HG02623 (cell line): Measurements from ENCODE around the gene KCNAB1.

Source experiments
- ATAC-seq: cut with Tn5 transposase; IDR thresholded peaks from one replicate; pipeline ENCODE4 v1.9.1; 2021; ENCODE audit warnings: moderate library complexity; ENCODE audit not compliant: unreplicated experiment

KCNAB1 gene

DNA sequence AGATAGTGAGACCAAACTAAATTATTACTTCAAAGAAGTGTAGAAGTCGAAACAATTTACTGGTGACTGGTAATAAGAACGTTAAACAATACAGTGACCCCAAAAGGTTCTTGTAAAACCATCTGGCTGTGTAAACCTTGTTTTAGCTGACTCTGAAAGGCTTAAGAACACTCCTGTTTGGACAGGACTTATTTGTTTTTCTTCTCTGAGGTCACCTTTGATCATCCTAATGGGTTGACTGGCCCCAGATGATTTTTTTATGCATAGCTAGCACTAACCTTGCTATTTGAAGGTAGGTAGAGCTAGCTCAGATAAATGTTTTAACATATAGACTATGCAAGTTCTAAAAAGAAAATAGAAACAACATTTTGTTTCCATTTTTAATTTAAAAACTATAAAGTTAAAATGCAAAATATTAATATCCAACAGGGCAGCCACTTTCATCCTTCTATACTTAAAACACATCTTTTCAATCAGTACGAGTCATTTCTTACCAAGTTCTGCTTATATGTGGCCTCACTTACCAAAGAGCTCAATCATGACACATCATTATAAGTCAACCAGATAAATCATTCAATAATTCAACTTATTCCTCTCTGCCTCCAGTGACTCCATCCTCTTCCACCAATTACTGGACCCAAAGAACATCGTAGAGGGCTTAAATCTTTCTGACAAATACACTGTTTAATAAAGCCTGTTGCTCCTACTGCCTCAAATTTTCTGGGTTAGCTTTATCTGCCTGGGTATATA lies 275.8 kb downstream of the KCNAB1 start:
- ATAC-seq: no peak

DNA sequence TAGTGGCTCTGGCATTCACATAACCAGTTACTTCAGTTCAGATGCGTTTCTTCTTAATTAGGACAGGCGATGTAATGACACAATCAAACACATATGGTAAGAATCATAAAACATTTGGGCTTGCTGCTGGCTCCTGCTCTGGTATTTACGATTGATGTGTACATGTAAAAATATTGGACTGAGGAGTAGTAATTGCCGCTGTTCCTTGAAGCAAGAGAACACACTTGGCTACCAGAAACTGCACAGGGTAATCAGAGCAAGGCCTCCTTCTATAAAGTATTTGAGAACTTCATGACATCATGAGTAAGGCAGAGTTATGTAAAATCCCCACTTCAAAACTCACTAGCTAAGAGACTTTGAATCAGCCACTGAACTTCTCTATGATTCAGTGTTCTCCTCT lies 276.5 kb downstream of the KCNAB1 start:
- ATAC-seq: no peak

DNA sequence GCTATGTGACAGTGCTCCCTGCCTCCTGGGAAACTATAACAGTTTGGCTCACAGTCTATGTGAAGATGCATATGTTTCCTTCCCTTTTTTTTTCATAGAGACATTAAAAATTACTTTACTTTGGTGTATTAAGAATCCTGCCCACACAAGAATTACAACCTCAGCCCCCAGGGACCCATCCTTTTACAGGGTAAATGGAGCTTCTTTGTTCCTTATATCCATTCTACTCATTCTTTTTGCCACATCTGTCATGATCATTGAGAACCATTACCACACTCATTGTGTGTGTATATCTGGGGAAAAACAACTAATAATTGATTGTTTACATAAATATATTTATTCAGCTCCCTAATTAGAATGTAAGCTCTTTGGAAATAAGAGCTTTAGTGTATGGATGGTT lies 277.2 kb downstream of the KCNAB1 start:
- ATAC-seq: no peak

DNA sequence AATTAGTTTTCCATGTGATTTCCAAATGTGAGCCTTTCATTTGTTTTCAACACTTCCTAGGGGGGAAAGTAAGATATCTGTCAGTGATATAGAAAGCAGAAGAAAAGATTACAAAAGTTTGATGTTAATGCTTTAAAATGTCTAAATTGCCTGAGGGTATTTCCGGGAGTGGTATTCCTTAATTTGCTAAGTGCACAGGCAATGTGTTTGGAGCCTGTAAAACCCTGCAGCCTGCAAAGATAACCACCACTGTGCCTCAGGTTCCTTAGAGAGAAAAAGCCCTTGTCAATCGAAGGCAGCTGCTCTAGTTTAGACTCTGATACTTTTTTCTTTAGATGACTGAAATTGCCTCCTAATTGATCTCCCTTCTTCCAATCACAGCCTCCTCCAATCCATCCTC lies 279.7 kb downstream of the KCNAB1 start:
- no peak for ATAC-seq

DNA sequence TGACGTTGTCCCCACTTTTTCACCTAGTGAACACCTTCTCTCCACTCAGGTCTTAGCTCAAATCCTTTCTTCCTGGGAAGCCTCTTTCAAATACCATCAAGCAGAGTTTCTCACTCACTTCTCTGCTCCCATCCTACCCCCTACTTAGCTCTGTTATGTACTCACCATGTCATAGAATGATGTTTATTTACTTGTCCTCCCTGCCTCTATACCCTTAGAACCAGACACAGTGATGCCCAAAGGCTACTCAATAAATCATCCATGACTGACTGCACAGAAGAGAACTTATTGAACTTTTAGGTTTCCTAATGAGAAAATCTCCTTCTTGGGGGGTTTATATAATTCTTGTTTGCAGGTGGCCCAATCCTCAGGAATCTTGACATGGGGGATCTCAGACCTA lies 280.4 kb downstream of the KCNAB1 start:
- ATAC-seq: no peak

DNA sequence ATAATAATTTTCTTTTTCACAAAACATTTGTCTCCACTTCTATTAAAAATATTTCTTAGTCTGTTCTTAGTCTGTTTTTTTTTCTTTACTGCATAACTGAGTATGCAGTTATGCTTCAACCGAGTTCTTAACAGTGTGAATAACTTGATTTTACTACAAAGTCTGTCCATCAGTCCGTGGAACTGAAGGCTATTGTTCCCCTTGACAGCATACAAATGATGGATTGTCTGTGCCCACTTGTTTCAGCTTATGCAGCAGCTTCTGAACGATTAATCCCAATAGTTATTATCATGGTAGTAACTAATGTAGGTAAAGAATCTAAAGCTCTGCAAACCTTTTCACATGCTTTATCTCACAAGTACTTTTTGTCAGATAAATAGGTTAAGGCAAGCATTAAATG lies 283.8 kb downstream of the KCNAB1 start:
- no peak for ATAC-seq

DNA sequence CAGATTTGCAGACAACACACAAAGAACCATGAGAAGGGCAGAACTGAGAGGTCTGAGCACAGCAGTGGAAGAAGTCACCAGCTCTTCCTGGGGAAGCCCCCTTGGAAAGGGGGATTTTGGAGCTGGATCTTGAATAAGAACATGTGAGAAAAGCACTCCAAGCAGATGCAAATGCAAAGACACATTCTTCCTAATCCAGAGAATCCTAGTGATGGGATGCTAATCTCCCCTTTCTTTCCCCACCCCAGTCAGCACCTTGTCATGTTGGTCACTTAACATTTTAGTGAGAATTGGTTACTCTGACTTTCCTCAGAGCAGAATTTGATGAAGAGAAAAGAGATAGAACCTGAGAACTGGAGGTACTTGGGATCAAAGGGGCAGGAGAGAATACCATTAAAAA lies 286.0 kb downstream of the KCNAB1 start:
- no peak for ATAC-seq

DNA sequence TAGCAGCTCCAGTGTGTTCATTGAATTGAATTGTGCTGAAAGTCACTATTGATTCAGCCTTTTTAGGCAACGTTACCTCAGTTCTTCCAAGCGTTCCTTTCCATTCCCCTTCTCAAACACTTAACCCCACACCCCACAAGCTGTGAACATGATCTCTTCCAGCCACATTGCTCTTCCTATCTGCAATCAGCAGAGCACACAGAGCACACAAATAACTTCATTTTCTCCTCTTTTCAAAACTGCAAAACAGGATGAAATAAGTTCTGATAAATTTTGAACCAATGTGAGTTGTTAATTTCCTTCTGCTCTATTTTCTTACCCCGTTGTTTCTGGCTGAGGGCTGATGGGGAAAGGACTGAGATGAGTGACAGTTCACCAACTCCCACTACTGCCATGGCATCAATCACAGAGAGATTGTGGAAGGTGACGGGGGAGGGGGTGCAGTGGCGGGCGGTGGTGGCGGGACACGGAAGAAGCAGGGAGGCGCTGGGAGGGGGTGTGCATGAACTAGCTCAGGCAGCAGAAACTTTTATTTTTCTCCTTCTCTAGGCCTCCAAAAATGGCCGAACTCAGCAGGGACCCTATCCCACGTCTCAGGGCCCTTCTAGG lies 287.3 kb downstream of the KCNAB1 start:
- ATAC-seq: no peak

DNA sequence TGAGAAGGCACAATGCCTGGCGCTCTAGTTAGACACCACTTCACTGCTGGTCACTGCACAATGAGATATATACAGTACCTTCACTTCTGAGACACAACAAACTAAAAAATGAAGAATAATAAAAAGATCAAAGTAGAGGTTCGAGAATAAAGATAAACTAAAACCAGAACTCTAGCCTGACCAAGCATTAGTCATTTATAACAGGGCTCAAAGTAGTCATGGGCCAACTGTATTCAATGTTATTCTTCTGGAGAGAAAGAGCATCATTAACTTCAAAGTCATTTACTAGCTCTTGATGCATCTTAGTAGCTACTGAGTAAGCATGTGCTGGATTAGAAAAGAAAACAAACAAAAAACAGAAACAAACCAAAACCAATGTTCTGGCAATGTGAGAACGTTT lies 289.3 kb downstream of the KCNAB1 start:
- ATAC-seq: no peak

DNA sequence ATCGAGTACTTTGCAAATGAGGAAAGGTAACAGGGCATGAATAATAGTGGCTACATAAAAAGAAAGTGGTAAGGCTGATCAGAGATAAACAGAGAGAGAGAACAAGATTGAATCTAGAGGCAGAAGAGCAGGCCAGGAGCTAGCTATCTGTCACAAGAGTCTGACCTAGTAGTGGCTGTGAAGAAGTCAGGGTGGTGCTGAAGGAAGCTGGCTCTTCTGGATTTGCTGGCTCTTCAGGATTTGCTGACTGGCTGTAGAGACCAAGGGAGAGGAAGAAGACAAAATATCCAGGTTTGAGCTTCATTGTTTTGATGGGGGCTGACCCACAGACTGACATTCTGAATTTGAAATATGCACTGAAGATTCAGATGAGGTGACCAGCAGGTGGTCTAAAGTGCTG lies 292.2 kb downstream of the KCNAB1 start:
- ATAC-seq: no peak

DNA sequence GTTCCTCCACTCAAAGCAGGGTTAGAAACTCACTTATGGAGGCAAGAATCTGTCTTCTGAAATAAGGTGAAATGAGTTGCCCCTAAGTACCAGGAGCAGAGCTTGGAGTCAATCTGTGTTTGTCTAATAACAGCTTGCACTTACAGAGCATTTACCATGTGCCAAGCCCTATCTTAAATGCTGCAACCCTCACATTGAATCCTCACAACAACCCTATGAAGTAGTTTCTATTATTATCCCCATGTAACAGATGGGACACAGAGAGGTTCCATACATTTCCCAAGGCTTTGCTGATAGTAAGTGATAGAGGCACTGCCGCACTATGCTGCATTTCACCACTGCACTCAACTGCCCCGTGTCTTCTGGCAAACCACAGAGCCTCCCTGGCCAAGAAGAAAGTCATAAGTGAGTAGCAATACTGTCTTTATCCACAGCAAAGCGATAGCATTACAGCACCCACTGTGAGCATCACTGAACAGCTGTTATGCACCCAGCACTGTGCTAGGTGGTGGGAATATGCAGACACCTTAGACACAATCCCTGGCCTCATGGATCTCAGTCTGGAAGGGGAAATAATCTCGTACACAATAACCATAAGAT lies 293.0 kb downstream of the KCNAB1 start:
- no peak for ATAC-seq

DNA sequence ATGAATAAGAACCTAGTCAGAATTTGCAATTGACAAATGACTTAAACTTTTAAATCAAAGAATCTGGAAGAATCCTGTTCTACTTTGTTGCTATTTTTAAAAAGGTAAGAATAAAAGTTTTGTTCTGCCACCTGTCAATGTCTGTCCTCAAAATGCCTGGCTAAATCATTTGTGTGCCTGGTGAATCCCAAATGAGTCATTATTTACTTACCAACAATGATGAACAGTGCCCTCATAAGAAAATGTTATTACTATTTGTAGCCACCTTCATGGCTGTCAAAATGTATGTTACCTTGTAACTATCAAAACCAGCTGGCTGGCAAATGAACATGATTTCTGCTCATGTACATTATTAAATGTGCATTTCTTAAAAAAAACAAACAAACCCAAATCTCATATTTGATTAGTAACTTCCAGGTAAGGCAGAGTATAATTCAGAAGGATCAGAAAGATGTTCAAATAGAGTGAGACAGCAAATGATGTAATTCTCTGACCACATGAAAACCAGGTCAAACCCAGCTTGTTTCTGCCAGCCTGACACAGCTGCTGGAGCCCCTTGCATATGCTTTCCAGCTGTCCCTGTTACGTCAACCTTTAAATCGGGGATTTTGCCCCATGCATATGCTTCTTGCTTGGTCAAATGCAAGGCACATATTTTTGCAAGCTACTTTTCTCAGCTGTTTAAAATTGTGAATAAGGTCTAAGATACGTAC lies 296.6 kb downstream of the KCNAB1 start:
- no peak for ATAC-seq

DNA sequence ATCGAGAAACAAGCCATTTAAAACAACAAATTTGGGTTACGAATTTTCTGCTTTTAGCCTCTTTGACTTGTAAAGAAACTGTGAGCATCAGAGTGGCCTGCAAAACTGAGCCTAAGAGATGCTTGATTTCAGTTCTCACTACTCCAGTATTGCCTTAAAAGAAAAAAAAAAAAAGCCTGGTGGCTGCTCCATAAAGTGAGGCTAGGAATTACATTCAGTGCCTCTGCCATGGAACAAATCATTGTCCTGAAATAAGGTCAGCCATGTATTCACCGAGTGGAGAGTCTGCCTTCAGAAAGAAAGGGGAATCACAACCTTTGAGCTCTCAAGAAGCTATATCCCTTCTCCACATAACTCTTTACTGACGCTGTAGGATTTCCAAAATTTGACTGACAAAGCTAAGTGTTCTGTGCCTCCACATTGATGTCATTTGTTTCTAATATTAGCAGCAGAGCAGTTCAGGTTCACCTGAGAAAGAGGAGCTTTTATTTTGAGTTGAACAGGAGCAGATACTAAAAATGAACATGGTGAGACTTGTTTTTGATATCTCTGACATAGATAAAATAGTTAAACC lies 297.3 kb downstream of the KCNAB1 start:
- ATAC-seq: no peak

DNA sequence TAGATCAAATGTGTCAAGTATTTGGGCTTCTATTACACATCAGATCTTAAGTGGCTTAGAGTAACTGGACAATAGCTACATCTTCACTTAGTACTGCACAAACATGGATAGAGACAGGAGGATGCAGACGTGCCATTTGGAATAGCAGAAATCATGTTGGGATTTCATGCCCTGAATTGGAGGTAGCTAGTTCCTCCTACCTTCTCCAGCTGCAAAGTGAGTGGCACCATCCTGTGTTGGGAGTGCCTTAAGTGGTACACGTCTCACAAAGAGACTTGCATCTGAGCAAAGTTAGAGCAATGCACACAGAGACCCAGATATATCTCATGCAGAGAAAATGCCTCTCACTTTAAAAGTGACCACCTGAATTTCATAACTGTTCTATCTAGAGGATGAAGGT lies 298.1 kb downstream of the KCNAB1 start:
- no peak for ATAC-seq

DNA sequence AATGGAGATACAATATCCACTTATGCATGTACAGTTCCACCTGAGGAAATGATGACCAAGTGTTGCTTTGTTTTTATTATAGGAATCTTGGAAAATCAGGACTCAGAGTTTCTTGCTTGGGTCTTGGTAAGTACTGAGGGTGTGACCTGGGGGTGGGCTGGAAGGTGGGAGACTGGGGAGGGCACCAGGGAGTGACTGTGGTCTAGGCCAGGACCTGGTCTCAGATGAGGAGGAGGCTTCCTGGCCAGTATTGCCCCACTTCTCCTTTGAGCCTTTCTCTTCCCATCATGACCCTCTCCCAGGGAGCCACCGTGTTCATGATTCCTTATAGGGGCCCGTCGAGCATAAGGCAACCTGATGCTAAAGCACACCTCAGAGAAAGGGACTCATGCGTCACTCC lies 301.2 kb downstream of the KCNAB1 start:
- ATAC-seq: no peak

DNA sequence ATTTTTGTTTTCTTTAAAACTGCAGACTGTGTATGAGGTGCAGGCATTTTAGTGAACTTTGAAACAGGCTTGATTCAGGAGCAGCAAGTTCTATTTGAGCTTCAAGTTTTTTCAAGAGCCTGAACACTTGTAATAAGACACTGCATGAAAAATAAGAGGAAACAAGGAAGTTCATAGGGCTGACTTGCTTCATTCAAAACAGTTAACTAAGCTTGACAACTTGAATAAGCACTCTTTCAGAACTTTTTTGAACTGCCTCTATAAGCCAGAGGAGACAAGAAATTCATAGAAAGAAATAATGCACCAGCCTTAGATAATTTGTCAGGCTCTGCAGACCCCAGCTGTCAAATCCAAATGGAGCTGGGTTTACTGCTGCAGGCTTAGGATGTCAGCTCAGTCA lies 304.4 kb downstream of the KCNAB1 start:
- no peak for ATAC-seq

DNA sequence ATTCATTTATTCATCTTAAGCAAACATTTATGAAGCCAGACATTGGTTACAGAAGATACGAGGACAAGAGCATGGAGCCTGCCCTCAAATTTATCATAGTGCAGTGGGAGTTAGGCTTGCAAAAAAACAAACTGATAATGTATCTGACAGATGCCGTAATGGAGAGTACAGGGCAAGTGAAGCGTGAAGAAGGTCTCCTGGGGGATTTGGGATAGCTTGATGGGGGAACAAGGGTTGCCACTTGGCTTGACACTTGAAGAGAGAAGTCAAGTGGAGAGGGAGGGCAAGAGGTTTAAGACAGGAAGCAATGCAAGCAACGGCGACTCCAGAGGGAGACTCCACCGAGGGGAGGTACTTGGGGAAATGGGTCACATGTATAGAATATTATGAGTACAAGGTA lies 305.3 kb downstream of the KCNAB1 start:
- no peak for ATAC-seq

DNA sequence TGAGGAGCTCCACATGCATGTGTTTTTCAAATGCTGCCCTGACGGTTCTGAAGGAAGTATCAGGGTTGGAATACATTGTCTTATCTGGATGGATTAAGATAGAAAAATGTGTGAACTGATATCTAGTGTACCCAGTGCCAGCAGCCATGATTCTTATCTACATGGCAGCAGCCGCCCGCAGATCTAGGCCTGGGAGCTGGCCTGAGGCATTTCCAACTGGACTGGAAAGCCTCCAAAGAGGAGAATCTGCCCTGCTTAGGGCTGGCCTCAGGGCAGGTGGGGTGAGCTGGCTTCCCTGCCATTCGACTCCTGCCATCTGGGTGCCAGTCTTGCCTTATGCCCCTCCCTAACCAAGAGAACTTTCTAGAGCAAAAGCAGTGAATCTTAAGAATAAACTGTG lies 308.7 kb downstream of the KCNAB1 start:
- ATAC-seq: no peak

DNA sequence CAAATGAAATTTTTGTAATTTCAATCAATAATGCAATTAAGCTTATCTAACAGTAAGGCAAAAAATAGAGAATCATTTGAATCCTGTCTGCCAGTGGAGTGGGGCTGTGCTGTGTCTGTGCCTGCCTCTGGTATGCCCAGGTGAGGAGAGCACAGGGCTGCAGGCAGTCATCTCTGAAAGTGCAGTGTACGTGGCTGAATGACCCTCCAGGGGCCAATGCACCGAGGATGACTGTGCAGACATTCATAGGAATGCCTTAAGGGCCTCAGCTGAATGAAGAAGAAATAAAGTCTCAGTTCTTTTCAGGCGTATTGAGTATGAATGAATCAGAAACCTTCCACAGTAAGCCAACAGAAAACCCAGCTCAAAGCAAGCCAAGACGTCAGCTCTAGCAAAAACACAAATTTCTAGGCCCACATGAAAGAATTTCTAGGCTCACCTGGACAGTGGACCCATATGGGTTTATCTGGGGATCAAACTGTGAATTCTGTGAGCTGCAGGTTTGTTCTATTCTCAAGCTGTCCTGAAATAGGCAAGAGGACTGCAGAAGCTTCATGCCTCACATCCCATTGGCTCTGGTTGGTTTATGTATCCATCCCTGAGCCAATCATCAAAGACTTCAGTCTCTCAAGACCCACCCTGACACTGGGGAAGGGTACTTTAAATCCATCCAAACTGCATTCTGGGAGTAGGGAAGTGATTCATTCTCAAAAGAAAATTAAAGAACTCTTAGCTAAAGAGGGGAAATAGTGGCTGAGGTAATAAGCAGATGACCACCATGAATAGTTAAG lies 311.2 kb downstream of the KCNAB1 start:
- no peak for ATAC-seq

DNA sequence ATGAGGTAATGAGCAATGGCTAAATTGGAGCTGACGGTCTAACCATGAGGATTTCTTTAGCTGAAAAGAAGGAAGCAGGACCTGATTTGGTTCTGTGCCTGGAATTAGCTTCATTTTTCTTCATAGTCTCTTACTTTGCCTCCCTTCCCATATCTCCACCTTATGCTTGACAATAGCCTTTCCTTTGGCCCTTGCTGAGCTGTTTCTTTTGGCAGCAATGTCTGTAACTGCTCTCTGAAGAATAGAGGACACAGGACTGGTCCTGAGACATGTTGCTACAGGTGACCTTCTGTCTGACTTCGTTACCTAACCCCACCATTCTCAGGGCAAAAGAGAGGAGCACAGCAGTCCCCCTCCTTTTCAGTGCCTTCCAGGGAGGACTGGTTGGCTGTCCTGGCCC lies 312.2 kb downstream of the KCNAB1 start:
- no peak for ATAC-seq

DNA sequence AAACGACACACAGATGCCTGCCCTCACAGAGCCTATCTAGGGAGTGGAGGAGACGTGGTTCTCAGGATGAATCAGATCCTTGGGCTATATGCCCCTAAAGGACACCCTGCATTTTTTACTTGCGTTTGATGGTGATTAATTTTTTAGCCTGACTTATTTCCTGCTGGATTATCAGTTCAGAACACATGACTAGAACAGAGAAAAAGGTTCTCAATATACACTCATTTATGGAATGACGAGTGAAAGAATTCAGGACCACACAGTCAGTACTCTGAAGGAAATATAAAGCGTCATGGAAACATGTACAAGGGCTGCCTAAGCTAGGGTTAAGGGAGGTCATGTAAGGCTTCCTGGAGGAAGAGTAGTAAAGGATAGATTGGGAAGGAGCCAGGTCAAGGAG lies 312.8 kb downstream of the KCNAB1 start:
- ATAC-seq: no peak
